Activated B cell treated with CpG ODN at 0.5 μM for 24 hours (primary cell): ENCODE results near the gene USP40. TPM values are rescaled to one million over a fixed set of nuclear protein-coding genes. Genes with fewer than 3 reads are reported as not detected.

Experiments used
- ATAC-seq: fragments of 200-7000 bp; cut with Tn5 transposase; one replicate; pipeline ENCODE4 v1.10.0; 2021; ENCODE audit warnings: low read depth, mild to moderate bottlenecking, moderate library complexity
- CTCF ChIA-PET: fragments of 350-600 bp; sonication (Branson Sonifier 250); formaldehyde crosslinking; loops from one replicate; lab custom pipeline; 2021; ENCODE audit warnings: antibody characterized with exemption; lab: Charles Lee
- POLR2A ChIA-PET: fragments of 350-600 bp; sonication (Branson Sonifier 250); formaldehyde crosslinking; loops from one replicate; lab custom pipeline; 2021; ENCODE audit warnings: antibody characterized with exemption; lab: Charles Lee
- DNase-seq: peaks from one replicate; pipeline ENCODE4 v3.0.0; 2022
- H3K27ac Mint-ChIP-seq: one replicate; pipeline ENCODE4 v1.8.0; 2020; ENCODE audit warnings: mixed read lengths
- H3K27me3 Mint-ChIP-seq: one replicate; pipeline ENCODE4 v1.8.0; 2021; ENCODE audit warnings: mixed read lengths
- H3K36me3 Mint-ChIP-seq: one replicate; pipeline ENCODE4 v1.8.0; 2021; ENCODE audit warnings: low read depth, mixed read lengths
- H3K4me1 Mint-ChIP-seq: one replicate; pipeline ENCODE4 v1.8.0; 2021; ENCODE audit warnings: mixed read lengths
- H3K4me3 Mint-ChIP-seq: one replicate; pipeline ENCODE4 v1.8.0; 2020; ENCODE audit warnings: mild to moderate bottlenecking, mixed read lengths
- H3K9me3 Mint-ChIP-seq: one replicate; pipeline ENCODE4 v1.8.0; 2020; ENCODE audit warnings: mixed read lengths
- intact Hi-C: fragments of 100-400 bp; cut with micrococcal nuclease; formaldehyde crosslinking; loops from one replicate; pipeline ENCODE4 v1.15.1; 2024
- total RNA-seq: library from RNA; stranded (reverse); gene quantifications from 2 replicates; pipeline ENCODE4 v1.2.3, GENCODE V29; 2022
- TF ChIP-seq, protein P1 (sequence below): fragments of 200-600 bp; IDR thresholded peaks from one replicate; pipeline ENCODE4 v1.8.0; 2022; ENCODE audit warnings: antibody characterized with exemption, mild to moderate bottlenecking

USP40 gene
- total RNA-seq, 1 donor from 2014 or later: 30.4 TPM

DNA sequence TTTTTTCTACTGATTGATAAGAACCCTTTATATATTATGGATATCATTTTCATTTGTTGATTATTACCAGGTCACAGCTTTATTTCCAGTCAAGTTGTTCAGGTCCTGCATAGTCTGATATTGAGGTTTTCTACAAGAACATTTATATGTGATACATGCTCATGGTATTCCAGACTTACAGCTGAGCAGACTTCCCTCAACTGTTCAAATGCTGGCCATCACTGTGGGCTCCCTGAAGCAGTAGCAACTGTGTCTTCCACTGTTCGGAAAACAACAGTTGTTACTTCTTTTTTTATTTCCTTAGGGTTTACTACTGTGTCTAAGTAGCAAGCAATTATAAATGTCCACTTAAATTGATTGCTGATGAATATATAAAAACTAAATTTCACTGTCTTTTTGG, 132.8 kb downstream of the USP40 start:
- POLR2A ChIA-PET: no interaction called here
- no peak for DNase-seq
- intact Hi-C loops: loop anchor here (2.0 kb wide), 1 partner anchor 15 kb away; no protein-coding TSS in a partner anchor
- ATAC-seq: no peak
- peaks cover 45% of the 10 kb centered on the region for H3K4me1 Mint-ChIP-seq
- H3K36me3 Mint-ChIP-seq: peaks cover 75% of the 10 kb centered on the region
- CTCF ChIA-PET: interaction anchor here (1.8 to 3.4 kb wide), 3 partner anchors 10 to 29 kb away, joined by 5 to 16 read pairs (median 12); no protein-coding TSS in a partner anchor
- H3K27ac Mint-ChIP-seq: no peak overlapping the region
- TF ChIP-seq, protein P1, sequence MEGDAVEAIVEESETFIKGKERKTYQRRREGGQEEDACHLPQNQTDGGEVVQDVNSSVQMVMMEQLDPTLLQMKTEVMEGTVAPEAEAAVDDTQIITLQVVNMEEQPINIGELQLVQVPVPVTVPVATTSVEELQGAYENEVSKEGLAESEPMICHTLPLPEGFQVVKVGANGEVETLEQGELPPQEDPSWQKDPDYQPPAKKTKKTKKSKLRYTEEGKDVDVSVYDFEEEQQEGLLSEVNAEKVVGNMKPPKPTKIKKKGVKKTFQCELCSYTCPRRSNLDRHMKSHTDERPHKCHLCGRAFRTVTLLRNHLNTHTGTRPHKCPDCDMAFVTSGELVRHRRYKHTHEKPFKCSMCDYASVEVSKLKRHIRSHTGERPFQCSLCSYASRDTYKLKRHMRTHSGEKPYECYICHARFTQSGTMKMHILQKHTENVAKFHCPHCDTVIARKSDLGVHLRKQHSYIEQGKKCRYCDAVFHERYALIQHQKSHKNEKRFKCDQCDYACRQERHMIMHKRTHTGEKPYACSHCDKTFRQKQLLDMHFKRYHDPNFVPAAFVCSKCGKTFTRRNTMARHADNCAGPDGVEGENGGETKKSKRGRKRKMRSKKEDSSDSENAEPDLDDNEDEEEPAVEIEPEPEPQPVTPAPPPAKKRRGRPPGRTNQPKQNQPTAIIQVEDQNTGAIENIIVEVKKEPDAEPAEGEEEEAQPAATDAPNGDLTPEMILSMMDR: no peak
- no peaks in the 10 kb centered on the region for H3K9me3 Mint-ChIP-seq
- H3K27me3 Mint-ChIP-seq: no peaks in the 10 kb centered on the region
- H3K4me3 Mint-ChIP-seq: no peak overlapping the region

- POLR2A ChIA-PET: no interaction called here
These were observed 133.6 kb downstream of the USP40 start for GRCh38 chr2:233433029-233433428.

GRCh38 chr2:233430651-233431050, 135.9 kb downstream of the USP40 start:
- ChIA-PET CTCF (interaction anchor here (1.3 kb wide), 1 partner anchor 13 kb away, joined by 3 read pairs; no protein-coding TSS in a partner anchor), POLR2A (interaction anchor here (1.6 kb wide), 1 partner anchor 8 kb away, joined by 5 read pairs; no protein-coding TSS in a partner anchor)
- TF ChIP-seq, protein P1: no peak
- Mint-ChIP-seq H3K36me3 (peaks cover 63% of the 10 kb centered on the region), H3K27ac (no peak overlapping the region), H3K27me3 (no peaks in the 10 kb centered on the region), H3K4me3 (no peak overlapping the region), H3K9me3 (peaks cover 6% of the 10 kb centered on the region), H3K4me1 (peaks cover 69% of the 10 kb centered on the region)
- intact Hi-C loops: no loop called here
- DNase-seq (no peak), ATAC-seq (no peak)

More at GRCh38 chr2:233433029-233433428, 133.6 kb downstream of the USP40 start:
- Mint-ChIP-seq H3K4me1 (peaks cover 51% of the 10 kb centered on the region), H3K4me3 (no peak overlapping the region), H3K9me3 (no peaks in the 10 kb centered on the region), H3K27ac (peak overlapping the region; percentile 50), H3K36me3 (peaks cover 69% of the 10 kb centered on the region), H3K27me3 (no peaks in the 10 kb centered on the region)
- DNase-seq (no peak), ATAC-seq (no peak)
- intact Hi-C loops: no loop called here
- CTCF ChIA-PET: interaction anchor here (0.6 to 3.4 kb wide), 3 partner anchors 10 to 29 kb away, joined by 4 to 16 read pairs (median 5); no protein-coding TSS in a partner anchor
- TF ChIP-seq, protein P1: no peak

DNA sequence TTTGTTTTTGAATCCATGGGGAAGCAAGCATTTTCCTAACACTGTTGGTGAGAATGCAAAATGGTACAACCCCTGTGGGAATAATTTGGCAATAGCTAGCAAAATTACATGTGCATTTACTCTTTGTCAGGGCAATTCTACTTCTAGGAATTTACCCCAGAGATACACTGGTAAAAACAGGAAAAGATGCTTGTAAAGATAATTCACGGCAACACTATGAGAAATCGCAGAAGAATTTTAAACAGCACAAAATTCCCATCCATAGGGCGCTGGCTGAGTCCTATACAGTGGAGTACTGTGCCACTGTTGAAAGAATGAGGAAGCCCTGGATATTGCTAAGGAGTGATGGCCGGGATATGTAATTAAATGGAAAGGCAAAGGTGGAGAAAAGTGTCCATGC, 136.5 kb downstream of the USP40 start:
- TF ChIP-seq, protein P1: no peak
- peaks cover 65% of the 10 kb centered on the region for H3K4me1 Mint-ChIP-seq
- DNase-seq (no peak), ATAC-seq (no peak)
- no peaks in the 10 kb centered on the region for H3K27me3 Mint-ChIP-seq
- ChIA-PET POLR2A (interaction anchor here (1.6 kb wide), 1 partner anchor 8 kb away, joined by 5 read pairs; no protein-coding TSS in a partner anchor), CTCF (interaction anchor here (1.2 to 1.3 kb wide), 2 partner anchors 13 to 26 kb away, joined by 3 read pairs; no protein-coding TSS in a partner anchor)
- H3K9me3 Mint-ChIP-seq: peaks cover 6% of the 10 kb centered on the region
- H3K4me3 Mint-ChIP-seq: no peak overlapping the region
- peak overlapping the region; percentile 19 for H3K27ac Mint-ChIP-seq
- H3K36me3 Mint-ChIP-seq: peaks cover 61% of the 10 kb centered on the region
- intact Hi-C loops: no loop called here

DNA sequence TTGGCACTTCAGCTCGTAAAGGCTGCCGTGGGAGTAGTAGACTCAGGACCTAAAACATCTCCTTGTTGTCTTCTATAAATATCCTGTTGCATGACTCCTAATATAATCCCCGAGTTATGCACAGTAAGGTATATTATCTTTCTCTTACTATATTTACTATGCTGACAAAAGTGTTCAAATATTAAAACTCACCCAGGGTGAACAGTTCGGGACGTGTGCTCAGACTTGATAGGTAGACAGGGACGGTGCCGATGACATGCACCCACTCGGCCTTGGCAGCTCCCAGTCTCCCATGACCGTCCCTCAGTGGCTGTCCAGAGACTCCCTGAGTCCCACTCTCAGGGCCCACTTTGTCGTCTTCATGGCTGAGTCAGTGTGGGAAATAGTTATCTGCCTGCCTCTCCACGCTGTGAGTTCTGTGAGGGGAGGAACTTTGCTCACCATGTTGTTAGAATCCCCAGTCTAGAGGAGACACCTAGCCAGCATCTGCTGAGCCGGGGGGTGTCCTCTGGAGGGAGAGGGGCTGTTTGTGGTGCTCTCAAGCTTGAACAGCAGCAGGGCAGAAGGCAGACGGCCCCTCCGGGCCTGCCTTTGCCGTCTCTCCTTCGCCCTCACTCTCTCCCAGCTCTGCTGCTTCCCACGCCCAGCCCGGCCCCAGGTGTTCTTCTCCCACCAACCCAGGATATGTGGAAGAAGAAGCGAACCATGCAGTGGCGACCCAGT, 137.2 kb downstream of the USP40 start:
- ChIA-PET POLR2A (no interaction called here), CTCF (interaction anchor here (1.2 to 1.5 kb wide), 3 partner anchors 14 to 25 kb away, joined by 3 to 6 read pairs (median 3); no protein-coding TSS in a partner anchor)
- Mint-ChIP-seq H3K27ac (peak overlapping the region; percentile 36), H3K4me1 (peaks cover 62% of the 10 kb centered on the region), H3K27me3 (no peaks in the 10 kb centered on the region), H3K4me3 (no peak overlapping the region), H3K9me3 (peaks cover 6% of the 10 kb centered on the region), H3K36me3 (peaks cover 59% of the 10 kb centered on the region)
- TF ChIP-seq, protein P1: no peak
- ATAC-seq (no peak), DNase-seq (no peak)
- intact Hi-C loops: no loop called here
